Dedifferentiated amniotic fluid mesenchymal stem cell (primary cell): ENCODE data around the gene GBP4.
"Not testable (repeated sequence)": the region's sequence is repeated elsewhere in the genome, so short reads cannot be mapped to it uniquely, and the experiment has no call there.

ENCODE experiments used
- DNase-seq: peaks from one replicate; pipeline ENCODE4 v3.0.0-alpha.2; 2016; ENCODE audit errors: extremely low spot score

Gene GBP4, protein sequence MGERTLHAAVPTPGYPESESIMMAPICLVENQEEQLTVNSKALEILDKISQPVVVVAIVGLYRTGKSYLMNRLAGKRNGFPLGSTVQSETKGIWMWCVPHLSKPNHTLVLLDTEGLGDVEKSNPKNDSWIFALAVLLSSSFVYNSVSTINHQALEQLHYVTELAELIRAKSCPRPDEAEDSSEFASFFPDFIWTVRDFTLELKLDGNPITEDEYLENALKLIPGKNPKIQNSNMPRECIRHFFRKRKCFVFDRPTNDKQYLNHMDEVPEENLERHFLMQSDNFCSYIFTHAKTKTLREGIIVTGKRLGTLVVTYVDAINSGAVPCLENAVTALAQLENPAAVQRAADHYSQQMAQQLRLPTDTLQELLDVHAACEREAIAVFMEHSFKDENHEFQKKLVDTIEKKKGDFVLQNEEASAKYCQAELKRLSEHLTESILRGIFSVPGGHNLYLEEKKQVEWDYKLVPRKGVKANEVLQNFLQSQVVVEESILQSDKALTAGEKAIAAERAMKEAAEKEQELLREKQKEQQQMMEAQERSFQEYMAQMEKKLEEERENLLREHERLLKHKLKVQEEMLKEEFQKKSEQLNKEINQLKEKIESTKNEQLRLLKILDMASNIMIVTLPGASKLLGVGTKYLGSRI

DNA sequence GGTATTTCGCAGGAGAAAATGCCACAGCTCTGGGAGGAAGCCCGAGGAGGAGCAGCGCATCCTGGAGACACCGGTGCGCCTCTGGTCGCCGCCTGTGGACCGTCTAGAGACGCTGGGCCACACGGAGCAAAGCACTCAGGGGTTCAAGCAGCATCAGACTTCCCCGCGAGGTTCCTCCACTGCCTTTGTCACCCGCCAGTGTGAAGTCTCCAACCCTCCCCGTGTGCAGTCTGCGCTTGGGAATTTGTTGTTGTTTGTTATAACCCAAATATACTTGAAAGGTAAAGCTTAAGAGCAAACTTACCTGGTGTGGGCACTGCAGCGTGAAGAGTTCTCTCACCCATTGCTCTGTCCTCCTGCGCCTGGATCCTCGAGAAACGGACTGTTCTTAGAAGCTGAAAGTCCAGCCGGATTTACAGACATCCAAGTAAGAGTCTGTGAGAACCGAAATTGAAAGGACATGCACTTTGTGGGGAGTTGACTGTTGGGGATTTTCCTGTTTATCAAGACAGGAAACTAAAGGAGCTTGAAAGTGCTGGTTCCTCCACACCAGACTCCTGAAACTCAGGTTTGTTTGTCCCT, at the start of gene GBP4:
TSS of gene GBP4 (minus strand) at position 452 of the 582 bp plus-strand sequence. CDS start at position 344, 108 bp downstream.
- DNase-seq = peak; percentile 39

DNA sequence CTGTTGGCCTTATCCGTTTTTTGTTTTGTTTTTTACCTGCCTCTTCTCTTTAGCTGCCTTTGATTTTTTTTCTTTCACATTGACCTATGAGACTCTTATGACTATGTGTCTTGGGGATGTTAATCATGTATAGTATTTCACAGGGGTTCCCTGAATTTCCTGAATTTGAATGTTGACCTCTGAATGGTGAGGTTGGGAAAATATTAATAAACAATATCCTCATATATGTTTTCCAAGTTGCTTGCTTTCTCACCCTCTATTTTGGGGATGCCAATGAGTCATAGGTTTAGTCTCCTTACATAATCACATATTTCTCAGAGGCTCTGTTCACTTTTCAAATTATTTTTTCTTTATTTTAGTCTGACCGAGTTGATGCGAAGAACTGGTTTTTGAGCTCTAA, 44.3 kb upstream of the GBP4 start:
- no peak for DNase-seq

DNA sequence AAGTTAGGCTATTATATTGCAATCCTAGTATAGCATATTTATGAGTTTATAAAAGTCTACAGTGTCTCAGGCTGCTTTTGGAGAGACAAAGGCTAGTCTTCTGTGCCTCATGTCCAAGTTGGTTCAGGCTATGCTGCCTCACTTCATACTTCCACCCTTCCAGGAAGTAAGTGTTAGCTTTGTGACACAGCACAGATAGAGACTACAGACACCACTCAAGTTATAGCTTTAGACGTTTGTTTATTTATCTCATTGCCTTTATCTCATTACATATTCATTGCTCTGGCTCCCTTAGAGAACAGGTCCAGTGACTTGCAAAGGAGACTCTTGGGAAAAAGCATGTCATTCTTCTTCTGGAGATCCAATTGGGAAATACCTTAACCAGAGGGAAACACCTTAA, 22.6 kb upstream of the GBP4 start:
- no peak for DNase-seq

DNA sequence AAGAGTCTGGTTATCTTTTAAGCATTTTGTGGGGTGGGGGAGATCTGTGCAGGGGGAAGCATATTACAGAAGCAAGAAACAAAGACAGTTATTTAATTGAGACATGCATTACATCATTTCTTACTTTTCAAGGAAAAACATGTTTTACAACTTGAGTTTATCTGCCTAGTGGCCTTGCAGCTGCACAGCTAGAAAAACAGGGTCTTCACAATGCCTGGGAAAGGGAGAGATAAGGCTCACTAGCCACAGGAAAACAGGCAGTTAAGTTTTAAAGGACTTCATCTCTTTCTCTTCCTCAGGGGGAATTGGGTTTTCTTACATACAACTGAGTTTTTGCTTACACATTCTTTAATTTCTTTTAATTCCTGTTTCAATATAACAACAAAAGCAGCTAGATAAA, 21.1 kb upstream of the GBP4 start:
- DNase-seq = not testable (repeated sequence)

DNA sequence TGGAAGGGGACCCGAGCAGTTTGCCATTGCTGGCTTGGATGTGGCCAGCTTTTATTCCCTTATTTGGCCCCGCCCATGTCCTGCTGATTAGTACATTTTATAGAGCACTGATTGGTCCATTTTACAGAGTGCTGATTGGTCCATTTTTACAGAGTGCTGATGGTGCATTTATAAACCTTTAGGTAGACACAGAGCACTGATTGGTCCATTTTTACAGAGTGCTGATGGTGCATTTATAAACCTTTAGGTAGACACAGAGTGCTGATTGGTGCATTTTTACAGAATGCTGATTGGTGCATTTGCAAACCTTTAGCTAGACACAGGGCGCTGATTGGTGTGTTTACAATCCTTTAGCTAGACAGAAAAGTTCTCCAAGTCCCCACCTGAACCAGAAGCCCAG, 20.2 kb upstream of the GBP4 start:
- DNase-seq = not testable (repeated sequence)

DNA sequence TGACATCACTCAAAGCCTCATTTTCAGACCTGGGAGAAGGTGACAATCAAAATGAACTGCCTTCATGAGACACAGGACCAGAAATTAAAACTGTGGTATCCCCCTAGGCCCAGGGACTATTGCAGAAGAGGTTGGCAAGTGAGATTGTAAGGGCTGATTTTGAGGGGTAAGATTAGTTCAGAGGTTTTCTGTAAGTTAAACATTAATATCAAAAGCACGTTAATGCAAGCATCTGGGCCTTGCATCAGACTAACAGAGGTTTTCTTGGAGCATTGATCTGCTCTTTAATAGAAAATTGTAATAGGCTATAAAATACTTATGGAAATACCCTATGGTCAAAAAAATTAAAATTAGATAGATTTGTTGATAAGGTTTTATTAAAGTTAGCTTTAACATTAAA, 14.6 kb upstream of the GBP4 start:
- no peak for DNase-seq

DNA sequence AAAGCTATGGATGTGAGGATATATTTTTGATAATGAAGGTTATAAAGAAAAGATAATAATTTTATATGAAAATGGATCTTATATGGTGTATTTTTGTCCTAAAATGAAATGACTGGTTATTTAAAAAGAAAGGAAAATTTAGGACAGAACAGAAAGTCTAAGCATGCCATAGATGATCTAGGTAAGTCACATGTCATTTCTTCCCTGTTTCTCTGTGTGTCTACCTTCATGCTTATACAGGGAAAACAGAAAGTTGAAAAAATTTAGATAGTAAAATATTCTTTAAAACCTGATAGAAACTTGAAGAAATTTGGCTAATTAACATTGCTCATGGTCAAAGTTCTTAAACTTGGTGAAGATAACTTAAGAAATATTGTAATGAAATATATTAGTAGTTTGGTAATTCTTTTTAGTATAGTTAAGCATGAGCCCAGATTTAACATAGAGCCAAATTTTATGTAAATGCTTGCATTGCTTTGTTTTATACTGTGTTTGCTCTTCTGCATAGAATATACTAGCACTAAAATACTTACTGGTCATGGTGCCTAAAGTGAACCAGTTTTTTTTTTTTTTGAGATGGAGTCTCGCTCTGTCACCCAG, 12.4 kb upstream of the GBP4 start:
- DNase-seq = no peak

DNA sequence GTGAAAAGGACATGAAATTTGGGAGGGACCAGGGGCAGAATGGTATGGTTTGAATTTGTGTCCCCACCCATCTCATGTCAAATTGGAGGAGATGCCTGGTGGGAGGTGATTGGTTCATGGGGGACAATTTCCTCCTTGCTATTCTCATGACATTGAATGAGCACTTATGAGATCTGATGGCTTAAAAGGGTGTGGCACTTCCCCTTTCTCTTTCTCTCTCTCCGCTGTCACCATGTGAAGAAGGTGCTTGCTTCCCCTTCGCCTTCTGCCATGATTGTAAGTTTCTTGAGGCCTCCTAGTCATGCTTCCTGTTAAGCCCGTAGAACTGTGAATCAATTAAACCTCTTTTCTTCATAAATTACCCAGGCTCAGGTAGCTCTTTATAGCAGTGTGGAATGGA, 7.6 kb upstream of the GBP4 start:
- DNase-seq = no peak

DNA sequence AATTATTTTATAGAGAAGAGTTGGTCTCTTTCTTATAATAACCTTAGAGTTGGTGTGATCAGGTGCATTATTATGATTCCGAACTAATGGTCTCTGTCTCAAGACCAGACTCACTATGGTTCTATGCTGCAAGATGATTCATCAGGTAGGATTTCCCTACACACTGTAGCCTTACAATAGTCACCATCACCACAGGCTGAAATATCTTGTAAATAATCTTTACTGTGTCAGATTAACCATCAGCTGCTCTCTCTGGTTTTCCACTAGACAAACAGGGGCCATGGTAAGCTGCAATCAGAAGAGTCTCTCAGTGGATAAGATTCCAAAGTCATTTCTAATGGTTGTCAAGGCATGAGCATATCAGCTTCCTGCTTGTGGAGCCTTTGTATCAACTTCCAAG, 4.4 kb upstream of the GBP4 start:
- DNase-seq = no peak

DNA sequence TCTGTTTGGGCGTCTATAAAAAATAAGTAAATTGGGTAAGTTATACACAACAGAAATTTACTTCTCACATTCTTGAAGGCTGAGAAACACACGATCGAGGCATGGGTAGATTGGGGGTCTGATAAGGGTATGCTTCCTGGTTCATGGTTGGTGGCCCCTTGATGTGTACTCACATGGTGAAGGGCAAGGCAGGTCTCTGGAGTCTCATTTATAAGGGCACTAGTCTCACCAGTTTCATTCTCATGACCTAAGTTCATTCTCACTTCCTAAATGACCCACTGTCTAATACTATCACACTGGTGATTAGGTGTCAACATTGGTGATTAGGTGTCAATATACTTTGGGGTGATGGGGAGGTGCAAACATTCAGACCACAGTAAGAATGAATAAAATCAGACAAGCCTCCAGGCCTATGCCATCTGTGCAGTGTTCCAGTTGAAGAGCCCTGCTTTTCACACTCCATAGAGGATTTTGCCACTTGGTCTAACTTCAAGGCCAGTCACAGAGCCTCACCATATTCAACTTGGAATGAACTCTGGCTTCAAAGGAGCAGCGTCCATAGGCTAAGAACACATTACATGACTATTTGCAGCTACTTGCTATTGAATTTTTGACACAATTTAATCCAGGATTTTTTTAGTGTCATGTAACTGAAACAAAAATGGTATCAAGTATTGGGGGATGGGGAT, 2.5 kb upstream of the GBP4 start:
- no peak for DNase-seq

DNA sequence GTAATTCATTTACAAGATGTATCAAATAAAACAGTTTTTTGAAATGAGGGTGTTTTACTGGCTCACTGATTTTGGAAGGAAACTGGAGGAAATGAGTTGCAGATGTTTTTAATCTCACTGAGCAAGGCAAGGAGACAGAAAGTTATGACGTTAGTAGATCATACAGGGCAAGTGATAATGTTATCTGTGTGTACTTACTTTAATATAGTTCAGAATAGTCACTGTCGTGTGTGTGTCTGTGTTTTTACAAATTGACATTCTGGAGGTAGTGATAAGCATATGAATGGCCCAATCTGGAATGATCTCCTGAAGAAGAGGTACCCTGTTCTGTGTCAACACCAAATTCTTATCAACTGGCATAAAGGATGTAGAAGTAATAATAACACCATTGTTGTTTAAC, 1.9 kb upstream of the GBP4 start:
- peak; percentile 37 for DNase-seq

DNA sequence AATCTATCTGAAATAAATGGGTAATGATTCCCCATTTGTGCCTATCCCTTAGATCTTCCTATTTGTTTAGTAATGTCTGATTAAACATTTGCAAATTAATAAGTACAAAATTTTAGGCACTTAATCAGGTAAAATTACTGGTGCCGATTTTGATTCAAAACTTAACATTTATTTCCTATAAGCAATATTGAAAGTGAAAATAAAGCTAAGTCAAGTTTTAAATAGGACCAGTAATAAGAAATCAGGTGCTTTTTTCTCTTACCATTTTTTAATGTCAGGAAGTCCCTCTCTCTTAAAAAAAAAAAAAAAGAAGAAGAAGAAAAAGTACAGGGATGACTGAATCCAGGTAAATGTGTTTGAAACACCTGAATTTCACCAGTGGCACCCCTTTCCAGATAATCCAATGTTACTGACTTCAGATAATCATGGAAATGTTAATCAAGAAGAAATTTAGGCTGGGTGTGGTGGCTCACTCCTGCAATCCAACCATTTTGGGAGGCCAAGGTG, 836 bp upstream of the GBP4 start:
- DNase-seq = no peak

DNA sequence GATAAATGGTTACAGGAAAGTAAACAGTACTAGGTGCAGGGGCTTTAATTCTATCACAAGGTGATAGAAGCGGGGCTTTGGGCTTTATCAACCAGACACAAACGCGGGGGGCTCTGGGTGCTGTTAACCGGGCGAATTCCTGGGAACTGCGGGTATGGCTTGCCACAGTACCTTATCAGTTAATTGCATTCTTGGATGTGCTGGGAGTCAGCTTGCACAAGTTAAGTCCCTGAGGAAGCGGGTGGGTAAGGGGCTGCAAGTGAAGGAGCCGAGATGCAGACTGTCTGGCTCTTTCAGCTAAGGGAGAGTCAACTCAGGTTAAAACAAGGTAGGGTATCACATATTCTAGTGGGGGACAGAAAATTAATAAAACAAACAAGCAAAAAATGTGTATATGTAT, 661 bp downstream of the GBP4 start:
- DNase-seq = no peak

DNA sequence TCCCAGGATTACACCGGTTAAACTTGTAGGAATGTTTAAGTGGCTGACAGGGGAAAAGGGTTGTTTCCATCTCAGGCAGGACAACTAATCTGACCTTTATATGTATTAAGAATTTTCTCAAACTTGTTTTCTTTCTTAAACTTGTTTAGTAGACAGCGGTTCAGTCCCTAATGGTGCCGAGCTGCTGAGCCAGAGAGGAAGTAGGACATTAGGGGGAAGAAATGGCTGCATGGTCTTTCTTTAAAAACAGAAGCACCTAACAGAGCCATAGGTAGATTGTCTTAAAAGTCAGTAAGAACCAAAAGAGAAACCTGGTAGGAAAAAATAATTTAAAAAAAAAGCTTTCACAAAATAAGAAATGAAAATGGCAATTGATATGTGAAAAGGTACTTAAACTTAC, 3.3 kb downstream of the GBP4 start:
- DNase-seq = no peak

DNA sequence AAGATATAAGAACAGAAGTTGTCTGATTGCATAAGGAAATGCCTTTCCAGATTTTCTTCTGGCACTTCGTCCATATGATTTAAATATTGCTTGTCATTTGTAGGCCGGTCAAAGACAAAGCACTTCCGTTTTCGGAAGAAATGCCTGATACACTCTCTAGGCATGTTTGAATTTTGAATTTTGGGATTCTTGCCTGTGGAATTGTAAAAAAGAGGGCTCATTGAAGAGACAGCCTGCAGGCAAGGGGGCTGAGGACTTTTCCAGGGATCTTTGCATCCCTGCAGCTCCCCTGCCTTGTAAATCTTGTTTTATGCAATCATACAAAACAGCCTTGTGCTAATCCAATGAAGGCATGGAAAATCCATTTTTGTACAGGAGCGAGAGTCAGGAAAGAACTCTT, 7.4 kb downstream of the GBP4 start:
- DNase-seq = no peak

DNA sequence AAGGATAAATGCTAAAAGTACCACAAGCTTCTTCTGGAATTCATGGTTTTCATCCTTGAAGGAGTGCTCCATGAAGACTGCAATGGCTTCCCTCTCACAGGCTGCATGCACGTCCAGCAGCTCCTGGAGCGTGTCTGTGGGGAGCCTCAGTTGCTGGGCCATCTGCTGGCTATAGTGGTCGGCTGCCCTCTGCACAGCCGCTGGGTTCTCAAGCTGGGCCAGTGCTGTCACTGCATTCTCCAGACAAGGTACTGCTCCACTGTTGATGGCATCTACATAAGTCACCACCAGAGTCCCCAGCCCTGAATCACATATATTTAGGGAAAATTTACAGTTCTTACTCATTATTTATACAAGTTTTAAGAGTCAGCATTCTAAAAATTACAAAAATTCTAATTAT, 8.7 kb downstream of the GBP4 start:
- DNase-seq = no peak

DNA sequence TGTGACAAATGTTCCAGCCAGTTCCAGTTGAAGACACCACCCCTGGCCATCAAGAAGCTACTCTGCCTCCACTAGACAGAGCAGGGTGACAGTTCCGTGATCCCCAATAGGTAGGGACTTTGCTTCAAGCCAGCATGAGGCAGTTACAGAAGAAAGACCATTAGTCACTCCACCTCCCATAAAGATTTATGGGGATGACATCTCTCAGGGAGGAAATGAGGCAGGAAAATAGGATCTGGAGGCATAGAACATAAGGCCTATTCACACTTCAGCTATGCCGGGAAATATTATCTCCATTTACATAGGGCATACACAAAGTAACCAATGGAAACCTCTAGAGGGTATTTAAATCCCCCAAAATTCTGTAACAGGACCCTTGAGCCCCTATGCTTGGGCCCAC, 19.4 kb downstream of the GBP4 start:
- DNase-seq = no peak

DNA sequence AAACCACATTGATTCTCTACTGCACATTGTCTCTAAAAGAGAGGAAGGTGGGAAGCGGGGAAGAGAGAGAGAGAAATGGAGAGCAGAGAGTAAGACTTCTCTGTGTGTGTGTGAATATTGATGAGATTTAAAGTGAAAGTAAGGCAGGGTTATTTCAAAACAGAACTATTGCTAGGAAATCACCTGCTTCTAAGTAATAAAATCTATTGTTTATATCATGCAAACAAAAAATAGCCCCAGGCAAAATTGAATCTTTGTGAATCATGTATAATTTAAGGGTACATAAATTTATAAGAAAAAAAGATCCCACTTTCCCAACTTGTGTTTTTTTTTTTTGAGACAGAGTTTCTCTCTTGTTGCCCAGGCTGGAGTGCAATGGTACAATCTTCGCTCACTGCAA, 21.8 kb downstream of the GBP4 start:
- no peak for DNase-seq

DNA sequence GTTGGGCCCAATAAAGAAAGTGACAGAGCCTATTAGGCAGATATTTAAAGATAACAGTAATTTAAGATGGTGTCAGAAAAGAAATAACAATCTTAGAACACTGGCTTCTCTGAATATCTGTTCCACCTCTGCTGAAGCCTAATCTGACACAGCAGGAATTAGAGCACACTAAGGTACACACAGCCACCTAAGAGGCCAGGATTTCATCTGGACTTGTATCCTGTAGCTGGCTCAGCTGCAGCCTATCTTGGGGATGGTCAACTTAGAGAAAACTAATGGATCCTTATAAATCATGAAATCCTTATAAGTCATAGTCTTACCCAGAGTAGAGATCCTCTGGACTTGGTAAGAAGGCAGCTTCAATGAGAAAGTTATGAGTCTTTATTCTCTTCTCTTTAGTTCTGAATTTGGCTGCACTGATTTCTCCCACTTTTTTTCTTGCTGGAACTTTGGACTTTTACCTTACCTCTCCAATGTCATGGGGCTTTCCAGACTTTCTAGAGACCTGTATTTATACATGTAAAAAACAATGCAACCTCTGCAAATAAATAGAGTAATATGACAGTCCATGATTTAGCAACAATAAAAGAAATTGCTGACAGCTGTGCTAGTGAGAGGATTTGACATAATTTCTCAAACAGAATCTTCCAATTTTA, 23.0 kb downstream of the GBP4 start, which contains the start of gene GBP7:
TSS of gene GBP7 (minus strand) at position 403 of the 656 bp plus-strand sequence. CDS start 4,068 bp downstream, outside the sequence.
- no peak for DNase-seq

DNA sequence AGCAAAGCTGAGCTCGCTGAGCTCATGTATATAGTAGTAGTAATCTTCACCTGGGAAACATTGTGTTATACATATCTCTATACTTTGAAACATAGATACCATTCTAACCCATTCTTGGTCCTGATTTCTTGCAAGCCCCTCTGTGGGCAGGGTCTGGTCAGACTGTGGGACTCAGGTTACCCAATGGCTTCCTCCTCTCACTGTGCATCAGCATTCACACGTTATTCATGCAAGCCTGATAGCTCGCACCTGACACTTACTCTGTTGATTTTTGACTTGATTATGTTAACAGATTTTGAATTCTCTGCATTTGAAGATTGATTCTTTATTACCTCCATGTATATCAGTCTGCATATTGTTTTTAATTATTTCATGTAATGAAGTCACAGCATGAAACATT, 24.3 kb downstream of the GBP4 start:
- no peak for DNase-seq

DNA sequence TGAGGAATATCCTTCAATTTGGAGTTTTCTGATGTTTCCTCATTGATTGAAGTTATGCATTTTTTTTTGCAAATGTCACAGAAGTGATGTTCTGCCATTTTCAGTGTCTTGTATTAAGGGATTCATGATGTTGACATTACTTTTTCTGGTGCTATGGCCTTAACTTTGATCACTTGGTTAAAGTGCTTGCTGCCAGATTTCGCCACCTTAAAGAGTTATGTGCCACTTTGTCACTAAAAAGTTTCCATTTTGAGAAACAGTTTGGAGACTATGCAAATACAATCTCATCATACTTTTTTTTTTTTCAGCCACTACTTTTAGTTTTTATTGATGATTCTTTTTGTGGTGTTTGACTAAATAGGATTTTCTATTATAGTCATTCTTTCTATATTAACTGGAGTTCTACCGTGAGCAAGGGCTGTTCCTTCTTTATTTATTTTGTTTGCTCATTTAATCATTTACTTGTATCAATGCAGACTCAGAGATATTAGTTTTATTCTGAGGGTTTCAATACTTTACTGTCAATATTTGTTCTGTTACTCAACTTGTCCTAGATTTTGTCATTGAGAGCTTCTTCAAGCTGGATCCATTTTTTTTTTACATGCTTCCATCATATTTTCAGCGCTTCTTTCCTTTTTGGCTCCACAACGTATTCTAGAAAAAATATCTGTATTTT, 26.1 kb downstream of the GBP4 start:
- no peak for DNase-seq
